NCI-H1930 (cell line): Measurements from ENCODE around the gene SEMA3F.

Experiments used
- DNase-seq, 2 experiments: peaks; one replicate each; lab custom pipeline; 2025; lab: John Stamatoyannopoulos, UW

SEMA3F gene

GRCh38 chr3:50155891-50156290, 767 bp downstream of the SEMA3F start:
- DNase-seq, result no peak

- DNase-seq, result no peak
These were observed 1.7 kb downstream of the SEMA3F start for GRCh38 chr3:50156549-50157493.

GRCh38 chr3:50157827-50158529, 2.9 kb downstream of the SEMA3F start:
- no peak for DNase-seq

GRCh38 chr3:50158530-50159146, 3.5 kb downstream of the SEMA3F start:
- no peak for DNase-seq

- no peak for DNase-seq
These were observed 5.4 kb downstream of the SEMA3F start for GRCh38 chr3:50160561-50160983.

- no peak for DNase-seq
These were observed 6.2 kb downstream of the SEMA3F start for GRCh38 chr3:50161320-50161719.

- no peak for DNase-seq
These were observed 7.1 kb downstream of the SEMA3F start for GRCh38 chr3:50162034-50162883.

GRCh38 chr3:50163572-50164455, 8.7 kb downstream of the SEMA3F start:
- no peak for DNase-seq

- DNase-seq, result no peak
These were observed 9.4 kb downstream of the SEMA3F start for GRCh38 chr3:50164481-50164880.

- no peak for DNase-seq
These were observed 10.1 kb downstream of the SEMA3F start for GRCh38 chr3:50164984-50165909.

- DNase-seq, result no peak
These were observed 10.9 kb downstream of the SEMA3F start for GRCh38 chr3:50165910-50166538.

GRCh38 chr3:50166620-50167019, 11.5 kb downstream of the SEMA3F start:
- DNase-seq, result no peak

- no peak for DNase-seq
These were observed 12.1 kb downstream of the SEMA3F start for GRCh38 chr3:50167069-50167840.

- DNase-seq, result no peak
These were observed 12.7 kb downstream of the SEMA3F start for GRCh38 chr3:50167841-50168209.

- no peak for DNase-seq
These were observed 13.3 kb downstream of the SEMA3F start for GRCh38 chr3:50168388-50168787.

GRCh38 chr3:50168791-50169190, 13.7 kb downstream of the SEMA3F start:
- DNase-seq, result no peak

- DNase-seq, result no peak
These were observed 14.2 kb downstream of the SEMA3F start for GRCh38 chr3:50169232-50169832.

GRCh38 chr3:50169858-50170257, 14.7 kb downstream of the SEMA3F start:
- DNase-seq, result no peak
